HG03457 (cell line): ENCODE results near the gene KCNH4.
"Not testable (repeated sequence)": the region's sequence is repeated elsewhere in the genome, so short reads cannot be mapped to it uniquely, and the experiment has no call there.

Experiments
- ATAC-seq: cut with Tn5 transposase; IDR thresholded peaks from one replicate; pipeline ENCODE4 v1.9.1; 2021; ENCODE audit warnings: moderate number of reproducible peaks; ENCODE audit not compliant: unreplicated experiment

The KCNH4 gene

GRCh38 chr17:42180922-42181850 is at the start of gene KCNH4:
TSS of gene KCNH4 (minus strand) at chr17:42181142. CDS start at chr17:42180945, 197 bp downstream.
- no peak for ATAC-seq

GRCh38 chr17:42230225-42230624 is 49.3 kb upstream of the KCNH4 start:
- ATAC-seq = no peak

- ATAC-seq = no peak
Measured at GRCh38 chr17:42227849-42228700, 47.1 kb upstream of the KCNH4 start.

GRCh38 chr17:42225646-42226045 is 44.7 kb upstream of the KCNH4 start:
- no peak for ATAC-seq

- ATAC-seq = no peak
Measured at GRCh38 chr17:42224651-42225050, 43.7 kb upstream of the KCNH4 start.

- no peak for ATAC-seq
Measured at GRCh38 chr17:42221886-42222745, 41.2 kb upstream of the KCNH4 start.

GRCh38 chr17:42219280-42219679 is 38.3 kb upstream of the KCNH4 start:
- not testable (repeated sequence) for ATAC-seq

GRCh38 chr17:42214156-42214555 is 33.2 kb upstream of the KCNH4 start:
- ATAC-seq = no peak

GRCh38 chr17:42212382-42212781 is 31.4 kb upstream of the KCNH4 start:
- ATAC-seq = no peak

GRCh38 chr17:42211921-42212341 is 31.0 kb upstream of the KCNH4 start:
- ATAC-seq = not testable (repeated sequence)

- no peak for ATAC-seq
Measured at GRCh38 chr17:42210046-42210445, 29.1 kb upstream of the KCNH4 start.

GRCh38 chr17:42206153-42206612 is 25.2 kb upstream of the KCNH4 start:
- not testable (repeated sequence) for ATAC-seq

GRCh38 chr17:42203354-42203753 is 22.4 kb upstream of the KCNH4 start:
- no peak for ATAC-seq

GRCh38 chr17:42202696-42203095 is 21.8 kb upstream of the KCNH4 start:
- ATAC-seq = no peak

GRCh38 chr17:42202159-42202558 is 21.2 kb upstream of the KCNH4 start:
- ATAC-seq = no peak

GRCh38 chr17:42201458-42201772 is 20.5 kb upstream of the KCNH4 start:
- ATAC-seq = no peak

- no peak for ATAC-seq
Measured at GRCh38 chr17:42200706-42201457, 19.9 kb upstream of the KCNH4 start.

GRCh38 chr17:42199416-42200011 is 18.6 kb upstream of the KCNH4 start:
- ATAC-seq = no peak

GRCh38 chr17:42198897-42199296 is 18.0 kb upstream of the KCNH4 start:
- no peak for ATAC-seq
